ENCODE measurements around the gene NDUFAF2.
"Not testable (repeated sequence)": the region's sequence is repeated elsewhere in the genome, so short reads cannot be mapped to it uniquely, and the experiment has no call there.

NDUFAF2 gene

GRCh38 chr5:60993875-60994571, 49.0 kb downstream of the NDUFAF2 start:
- DNase-seq = no peak

DNA sequence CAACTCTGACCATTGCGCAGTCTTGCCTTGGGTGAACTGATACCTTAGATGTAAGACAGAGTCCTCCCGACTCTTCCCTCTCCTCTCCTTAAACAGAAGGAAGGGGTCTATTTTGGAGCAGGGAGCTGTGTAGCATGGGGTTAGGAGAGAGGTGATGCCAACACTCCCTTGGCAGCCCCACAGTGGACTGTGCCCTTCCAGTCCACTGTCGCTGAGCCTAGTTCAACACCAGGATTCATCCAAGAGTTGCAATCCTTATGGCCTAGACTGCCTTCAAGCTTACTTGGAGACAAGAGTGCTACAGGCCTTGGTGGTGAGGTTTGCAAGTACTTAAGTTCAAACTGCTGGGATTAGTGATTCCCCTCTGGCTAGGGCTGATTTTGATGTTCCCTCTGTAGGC, 51.4 kb downstream of the NDUFAF2 start:
- no peak for DNase-seq

DNA sequence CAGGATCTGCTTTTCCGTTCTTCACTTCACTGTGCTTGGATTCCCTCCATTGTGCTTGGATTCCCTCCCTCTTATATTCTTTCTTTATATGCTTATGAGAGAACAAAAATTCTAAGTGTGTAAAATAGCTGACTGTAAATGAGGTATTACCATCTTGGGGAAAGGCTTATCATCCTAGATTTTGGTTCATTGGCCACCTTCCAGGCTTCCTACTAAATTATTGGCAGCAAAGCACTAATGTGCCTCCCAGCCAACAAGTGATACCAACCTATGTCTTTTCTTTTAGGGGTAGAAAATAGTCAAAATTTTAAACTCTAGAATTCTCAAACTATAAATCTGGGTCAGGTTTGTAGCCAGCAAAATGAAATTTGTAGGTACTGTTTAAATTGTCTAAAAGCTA, 52.7 kb downstream of the NDUFAF2 start:
- DNase-seq = no peak

- DNase-seq = no peak
These were observed 55.9 kb downstream of the NDUFAF2 start for GRCh38 chr5:61000887-61001286.

- no peak for DNase-seq
These were observed 56.6 kb downstream of the NDUFAF2 start for GRCh38 chr5:61001647-61002046.

DNA sequence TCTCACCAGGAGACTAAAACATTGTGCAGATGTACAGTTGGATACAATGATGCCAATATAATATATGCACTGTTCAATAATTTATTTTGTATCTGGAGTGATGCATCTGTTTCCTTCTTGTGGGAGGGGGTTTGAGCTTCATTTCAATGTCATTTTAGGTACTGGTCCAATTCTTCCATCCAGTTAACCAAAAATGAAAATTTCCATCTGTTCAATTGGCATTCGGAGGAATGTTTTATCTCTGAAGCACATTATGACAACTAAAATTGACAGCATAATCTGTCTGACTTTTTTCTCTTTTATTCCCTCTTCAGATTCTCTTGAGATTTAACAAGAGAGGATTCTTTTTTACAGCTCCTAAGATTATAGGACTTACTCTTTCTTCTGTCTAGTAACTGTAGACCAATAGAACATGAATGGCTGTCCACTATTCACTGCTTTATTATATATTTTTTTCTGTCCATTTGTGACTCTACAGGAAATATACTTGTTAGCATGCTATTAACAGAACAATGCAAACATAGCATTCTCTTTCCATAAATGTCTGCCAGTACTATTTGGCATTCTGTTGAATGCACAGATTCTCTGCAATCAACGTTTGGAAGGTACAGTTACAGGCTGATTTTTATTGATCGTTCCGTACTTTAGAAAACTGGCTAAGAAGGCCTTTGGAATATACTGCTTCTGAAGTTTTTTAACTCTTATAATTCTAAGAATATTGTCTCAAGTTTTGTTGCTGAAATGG, 57.8 kb downstream of the NDUFAF2 start:
- DNase-seq = no peak

DNA sequence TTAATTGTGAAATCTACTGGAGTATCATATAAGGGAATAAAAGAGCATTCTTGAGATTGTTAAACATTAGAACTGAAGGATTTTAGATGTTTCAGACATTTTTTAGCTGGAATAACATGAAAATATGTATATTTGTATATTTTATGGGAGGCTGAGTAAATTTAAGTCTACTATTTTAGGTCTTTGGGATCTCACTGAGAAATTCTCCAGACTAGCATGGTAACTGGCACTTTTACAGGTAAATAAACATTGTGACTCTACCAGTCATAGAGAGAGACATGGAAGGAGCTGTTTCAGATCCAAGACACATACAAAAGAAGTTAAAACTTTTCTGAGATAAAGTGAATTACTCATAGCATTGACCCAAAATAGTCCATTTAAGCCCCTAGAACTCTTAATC, 59.4 kb downstream of the NDUFAF2 start:
- no peak for DNase-seq

- no peak for DNase-seq
These were observed 64.9 kb downstream of the NDUFAF2 start for GRCh38 chr5:61009907-61010306.

- DNase-seq = no peak
These were observed 65.8 kb downstream of the NDUFAF2 start for GRCh38 chr5:61010467-61011454.

- no peak for DNase-seq
These were observed 73.1 kb downstream of the NDUFAF2 start for GRCh38 chr5:61018062-61018461.

GRCh38 chr5:61019642-61020041, 74.6 kb downstream of the NDUFAF2 start:
- DNase-seq = no peak

DNA sequence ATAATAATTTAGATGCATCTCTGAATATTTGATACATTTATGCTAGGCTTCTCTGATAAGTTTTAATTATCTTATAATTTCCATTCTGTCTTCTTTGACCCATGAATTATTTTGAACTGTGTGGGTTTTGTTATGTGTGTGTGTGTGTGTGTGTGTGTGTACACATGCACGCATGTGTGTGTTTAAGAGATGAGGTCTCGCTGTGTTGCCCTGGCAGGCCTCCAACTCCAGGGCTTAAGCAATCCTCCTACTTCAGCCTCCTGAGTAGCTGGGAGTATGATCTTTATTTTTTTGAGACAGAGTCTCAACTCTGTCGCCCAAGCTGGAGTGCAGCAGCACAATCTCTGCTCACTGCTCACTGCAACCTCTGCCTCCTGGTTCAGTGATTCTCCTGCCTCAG, 75.4 kb downstream of the NDUFAF2 start:
- no peak for DNase-seq

GRCh38 chr5:61023131-61023530, 78.1 kb downstream of the NDUFAF2 start:
- DNase-seq = no peak

GRCh38 chr5:61026004-61026403, 81.0 kb downstream of the NDUFAF2 start:
- DNase-seq = no peak

GRCh38 chr5:61028382-61028781, 83.4 kb downstream of the NDUFAF2 start:
- DNase-seq = no peak

DNA sequence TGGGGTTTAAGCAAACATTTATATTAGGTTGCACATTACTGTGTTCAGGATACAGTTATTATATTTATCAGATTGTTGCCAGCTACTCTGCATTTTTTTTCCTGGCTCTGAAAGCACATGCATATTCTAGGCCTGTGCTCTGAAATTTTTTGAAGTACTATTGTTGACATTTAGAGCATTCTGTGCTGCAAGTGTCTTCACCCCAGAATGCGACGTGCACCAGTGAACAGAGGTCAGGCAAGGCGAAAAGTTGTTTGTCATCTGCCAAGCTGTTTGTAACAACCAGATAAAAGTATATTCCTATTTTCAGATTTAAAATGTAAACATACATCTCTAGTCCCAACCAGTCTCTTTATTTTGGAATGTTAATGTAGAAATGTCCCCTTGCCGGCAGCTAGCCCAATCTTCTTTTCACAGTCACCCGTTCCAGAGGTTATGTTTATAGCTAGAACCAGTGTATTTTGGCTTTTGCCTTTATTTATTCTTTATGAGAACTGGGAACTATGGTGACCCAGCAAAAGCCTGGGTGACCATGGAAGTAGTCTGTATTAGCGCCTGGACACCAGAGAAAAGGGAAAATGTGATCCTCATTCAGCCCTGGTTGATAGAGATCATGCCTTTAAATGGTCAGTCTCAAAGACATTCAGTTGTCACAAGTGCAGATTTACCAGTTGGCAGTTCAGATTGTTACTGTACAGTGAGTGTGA, 84.6 kb downstream of the NDUFAF2 start:
- DNase-seq = no peak

GRCh38 chr5:61030163-61030482, 85.1 kb downstream of the NDUFAF2 start:
- DNase-seq = no peak

GRCh38 chr5:61031301-61031700, 86.3 kb downstream of the NDUFAF2 start:
- DNase-seq = not testable (repeated sequence)

- no peak for DNase-seq
These were observed 99.5 kb downstream of the NDUFAF2 start for GRCh38 chr5:61044545-61044944.

DNA sequence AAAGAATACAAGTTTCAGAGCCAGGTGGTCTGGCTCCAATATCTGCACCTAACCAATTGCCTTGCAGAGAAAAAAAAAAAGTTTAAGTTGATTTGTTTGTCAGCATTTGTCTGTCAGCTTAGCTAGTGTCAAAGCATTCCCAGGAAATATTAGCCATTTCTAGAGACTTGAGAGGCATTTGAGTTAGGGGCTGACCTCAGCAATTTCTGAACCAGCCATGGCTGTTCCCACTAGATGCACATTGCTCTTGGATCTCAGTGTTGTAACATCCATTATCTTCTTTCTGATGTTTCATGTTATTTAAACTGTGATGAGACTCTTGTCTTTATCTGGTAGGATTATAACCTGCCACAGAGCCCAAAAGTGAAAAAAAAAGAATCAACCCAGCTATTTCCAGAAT, 102.3 kb downstream of the NDUFAF2 start:
- DNase-seq = no peak

DNA sequence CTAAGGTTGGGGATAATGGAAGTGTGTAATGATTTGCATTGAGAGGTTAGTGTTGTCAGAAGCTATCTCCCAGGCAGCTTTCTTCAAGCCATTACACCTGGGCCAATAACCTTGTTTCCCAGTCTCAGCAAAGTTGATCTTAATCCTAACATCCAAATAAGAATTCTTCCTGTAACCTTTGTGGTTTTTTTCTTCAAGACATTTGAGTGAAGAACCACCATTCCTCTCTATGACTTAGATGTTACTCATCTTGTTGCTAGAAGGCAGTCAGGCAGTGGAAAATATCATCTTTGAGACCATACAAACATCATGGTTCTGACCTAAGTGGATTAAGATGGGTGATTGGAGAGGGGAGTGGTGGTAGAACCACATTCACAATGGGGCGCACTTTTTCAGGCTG, 103.5 kb downstream of the NDUFAF2 start:
- no peak for DNase-seq

- DNase-seq = no peak
These were observed 105.3 kb downstream of the NDUFAF2 start for GRCh38 chr5:61050292-61050691.

GRCh38 chr5:61051267-61051666, 106.3 kb downstream of the NDUFAF2 start:
- no peak for DNase-seq

Data from activated CD4-positive, alpha-beta T cell treated with anti-CD3 and anti-CD28 coated beads for 1 hour (primary cell).